Heart left ventricle (tissue), 16 donors: ENCODE data around the gene ASTL. TPM values are rescaled to one million over a fixed set of nuclear protein-coding genes. Genes with fewer than 3 reads are reported as not detected.
"Not testable (repeated sequence)": the region's sequence is repeated elsewhere in the genome, so short reads cannot be mapped to it uniquely, and the experiment has no call there.

Experiments
- ATAC-seq, 4 donors: fragments of 200-7000 bp; cut with Tn5 transposase; one replicate each; pipeline ENCODE4 v1.9.1; 2020 to 2022; ENCODE audit warnings: moderate library complexity in 4 of 4, mild to moderate bottlenecking in 3 of 4, moderate number of reproducible peaks in 1 of 4
- DNase-seq, 5 donors: peaks; one replicate each; pipeline ENCODE4 v3.0.0-alpha.2; 2020
- H3K27ac ChIP-seq, 12 donors: fragments of 200-600 bp; sonication (generic) in 4 of 12; one replicate each; pipeline versions ENCODE4 v1.5.0 to v1.8.0; 2016 to 2022; ENCODE audit warnings: mild to moderate bottlenecking in 2 of 12
- H3K27me3 ChIP-seq, 9 donors: fragments of 200-600 bp; sonication (generic) in 2 of 9; one replicate each; pipeline versions ENCODE4 v1.5.1 to v1.8.0; 2016 to 2022; ENCODE audit warnings: mild to moderate bottlenecking in 3 of 9
- H3K36me3 ChIP-seq, 9 donors: fragments of 200-600 bp; sonication (generic) in 2 of 9; one replicate each; pipeline versions ENCODE4 v1.5.0 to v1.8.0; 2018 to 2022; ENCODE audit warnings: mild to moderate bottlenecking in 2 of 9
- H3K4me1 ChIP-seq, 12 donors: fragments of 200-600 bp; sonication (generic) in 4 of 12; one replicate each; pipeline versions ENCODE4 v1.5.0 to v1.8.0; 2016 to 2022; ENCODE audit warnings: mild to moderate bottlenecking in 3 of 12
- H3K4me3 ChIP-seq, 12 donors: fragments of 200-600 bp; sonication (generic) in 4 of 12; one replicate each; pipeline versions ENCODE4 v1.5.0 to v1.8.0; 2017 to 2022; ENCODE audit warnings: mild to moderate bottlenecking in 9 of 12, moderate library complexity in 4 of 12
- H3K9me3 ChIP-seq, 12 donors: fragments of 200-600 bp; sonication (generic) in 4 of 12; one replicate each; pipeline versions ENCODE4 v1.5.0 to v1.8.0; 2016 to 2022; ENCODE audit warnings: mild to moderate bottlenecking in 1 of 12
- POLR2A ChIP-seq, 2 donors: fragments of 450-650 bp; IDR thresholded peaks; one replicate each; pipeline ENCODE4 v1.6.1; 2017; ENCODE audit warnings: antibody characterized with exemption in 2 of 2, mild to moderate bottlenecking in 2 of 2, moderate library complexity in 2 of 2
- whole genome bisulfite sequencing, 4 donors: extraction: QIAGEN DNeasy Blood & Tissue Kit in 2 of 4; methylation state at CpG; one replicate each; pipeline versions ENCODE4 v1.1.5 to v1.1.7; 2013 to 2018; 5-methylcytosine and 5-hydroxymethylcytosine counted together
- intact Hi-C, 10 donors: fragments of 100-400 bp; cut with DNase I; formaldehyde crosslinking; loops; one replicate each; pipeline versions ENCODE4 v1.11.1 to v1.14.2; 2022
- polyA plus RNA-seq, 2 donors: library from polyadenylated mRNA; stranded (reverse); fragments of 200-250 nt; gene quantifications; one replicate each; pipeline ENCODE4 v1.2.3, GENCODE V29; 2013
- total RNA-seq, 9 donors: library from RNA; depleted of rRNA in 2 of 9; stranded (reverse); fragments of >200 nt in 2 of 9; fragmentation: NEBNext Ultra II Directional in 3 of 9; extraction: Animal tissue kit (Norgen Biotek cat#: 25700) in 3 of 9; gene quantifications; one replicate each; pipeline versions ENCODE4 v1.1.0 to v1.2.4, GENCODE V29; 2016 to 2023
- TF ChIP-seq, protein P1 (sequence below), 12 donors: fragments of 200-600 bp; sonication (generic) in 4 of 12; IDR thresholded peaks; one replicate each; pipeline versions ENCODE4 v1.5.0 to v1.8.0; 2018 to 2022; ENCODE audit warnings: antibody characterized with exemption in 12 of 12, mild to moderate bottlenecking in 5 of 12
- donor health status: ischemic (EF 13 %, LVEDD 7.1; RV severe dilation, severe dysfunction).
- donor health status: healthy with polysubstance abuse.
- donor health status: DM: no; HTN: yes; CAD: no.
- donor health status: DM: no; HTN: no; CAD: no.
- donor health status: ischemic (EF 25% LVEDD 6.9; RV normal size, moderate dysfunction).
- donor health status: ischemic (EF 25% LVEDD 5.7; RV mildly dilated, moderate dysfunction).
- donor health status: healthy.
- donor health status: DM: yes; HTN: yes; CAD: no.
- donor health status: ischemic (EF 35%, LVEDD 5.7; RV mildly dilated, moderate dysfunction).
- donor health status: nonischemic (EF 11% LVEDD 7.7; RV severe dilation, severe dysfunction).
- donor health status: DM: yes; HTN: yes; CAD: no.
- donor health status: PGD.
- donor health status: ischemic (EF 29% LVEDD 5.4; RV normal size, mild dysfunction).
- donor health status: nonischemic (EF 23%, LVEDD 6.1; RV moderate dilation, normal function).

Gene ASTL
- total and polyA plus RNA-seq, 11 donors = 0.14 TPM; not detected in 10

DNA sequence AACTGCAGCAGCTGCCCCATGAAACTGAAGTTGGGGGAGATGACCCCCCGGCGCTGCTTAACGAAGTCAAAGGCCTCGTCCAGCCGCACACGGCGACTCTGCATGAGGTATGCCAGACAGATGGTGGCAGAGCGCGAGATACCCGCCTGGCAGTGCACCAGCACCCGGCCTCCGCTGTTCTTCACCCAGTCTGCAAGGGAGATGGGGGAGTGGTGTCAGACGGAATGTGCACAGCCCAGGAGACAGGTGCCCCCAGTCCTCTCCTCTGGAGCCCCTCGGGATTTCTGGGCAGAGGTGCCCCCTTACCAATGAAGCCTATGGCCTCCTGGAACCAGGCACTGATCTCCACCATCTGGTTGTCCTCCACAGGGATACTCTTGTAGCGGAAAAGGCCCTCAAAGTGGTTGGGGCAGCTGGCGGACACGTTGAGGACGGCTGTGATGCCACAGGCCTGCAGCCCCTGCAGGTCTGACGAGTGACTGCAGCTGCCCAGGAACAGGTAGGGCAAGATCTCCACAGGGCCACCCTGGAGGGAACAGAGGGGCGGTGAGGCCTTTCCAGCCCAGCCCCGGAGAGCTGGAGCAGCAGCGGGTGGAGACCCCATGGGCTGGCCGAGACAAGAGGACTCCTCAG, 5.7 kb upstream of the ASTL start:
- Histone ChIP-seq H3K36me3 (peaks cover 0 to 9% (median 0%) of the 10 kb centered on the region in 9 donors), H3K27ac (peak overlapping the region in 1 of 12 donors; percentile 90), H3K4me3 (peak overlapping the region in 9 of 12 donors; percentile 47 to 69 (median 58)), H3K27me3 (peaks cover 0 to 7% (median 0%) of the 10 kb centered on the region in 9 donors), H3K4me1 (peaks cover 0 to 59% (median 27%) of the 10 kb centered on the region in 12 donors), H3K9me3 (no peaks in the 10 kb centered on the region)
- DNase-seq (peak in 3 of 5 donors; percentile 21 to 65 (median 29)), ATAC-seq (no peak)
- 86 to 94% (median 91%) methylated on average over 7 to 23 of the region's 23 CpGs for WGBS, 4 donors
- TF ChIP-seq, protein P1, sequence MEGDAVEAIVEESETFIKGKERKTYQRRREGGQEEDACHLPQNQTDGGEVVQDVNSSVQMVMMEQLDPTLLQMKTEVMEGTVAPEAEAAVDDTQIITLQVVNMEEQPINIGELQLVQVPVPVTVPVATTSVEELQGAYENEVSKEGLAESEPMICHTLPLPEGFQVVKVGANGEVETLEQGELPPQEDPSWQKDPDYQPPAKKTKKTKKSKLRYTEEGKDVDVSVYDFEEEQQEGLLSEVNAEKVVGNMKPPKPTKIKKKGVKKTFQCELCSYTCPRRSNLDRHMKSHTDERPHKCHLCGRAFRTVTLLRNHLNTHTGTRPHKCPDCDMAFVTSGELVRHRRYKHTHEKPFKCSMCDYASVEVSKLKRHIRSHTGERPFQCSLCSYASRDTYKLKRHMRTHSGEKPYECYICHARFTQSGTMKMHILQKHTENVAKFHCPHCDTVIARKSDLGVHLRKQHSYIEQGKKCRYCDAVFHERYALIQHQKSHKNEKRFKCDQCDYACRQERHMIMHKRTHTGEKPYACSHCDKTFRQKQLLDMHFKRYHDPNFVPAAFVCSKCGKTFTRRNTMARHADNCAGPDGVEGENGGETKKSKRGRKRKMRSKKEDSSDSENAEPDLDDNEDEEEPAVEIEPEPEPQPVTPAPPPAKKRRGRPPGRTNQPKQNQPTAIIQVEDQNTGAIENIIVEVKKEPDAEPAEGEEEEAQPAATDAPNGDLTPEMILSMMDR (IDR thresholded peaks at IDR 0.05) = no peak
- TF ChIP-seq POLR2A (IDR thresholded peaks at IDR 0.05) = no peak
- intact Hi-C loops = loop anchor here in 2 of 10 donors (5.0 to 10.0 kb wide), 4 partner anchors 121 to 371 kb away; partner anchors contain the start of genes CIAO1 (in 2 of the 2), TMEM127 (in 2 of the 2) and NEURL3 (in 1 of the 2)

DNA sequence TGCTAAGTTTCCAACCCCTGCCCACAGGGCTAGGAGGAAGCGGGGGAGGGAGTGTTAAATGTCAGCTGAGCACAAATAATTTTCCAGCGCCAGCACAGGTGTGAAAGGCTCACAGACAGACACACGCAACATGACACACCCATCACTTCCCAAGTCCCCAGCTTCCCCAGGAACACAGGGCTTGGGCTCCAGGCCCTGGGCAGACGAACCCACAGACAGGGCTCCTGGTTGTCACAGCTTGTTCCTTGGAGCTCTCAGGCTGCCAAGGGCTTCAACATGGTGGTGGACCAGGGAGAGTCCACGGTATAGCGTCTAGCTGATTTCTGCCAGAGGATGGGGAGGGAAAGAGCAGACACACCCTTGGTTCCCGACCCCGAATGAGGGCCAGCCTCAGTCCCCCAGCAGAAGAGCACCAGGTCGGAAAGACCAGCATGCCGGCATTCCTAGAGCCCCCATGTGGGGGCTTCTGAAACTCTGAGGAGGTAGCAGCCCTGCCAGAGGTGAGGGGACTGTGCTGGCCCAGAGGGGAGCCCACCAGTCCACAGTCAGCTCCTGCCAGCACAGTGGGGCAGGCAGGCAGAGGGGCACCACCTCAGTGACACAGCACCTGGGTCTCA, 5.0 kb upstream of the ASTL start:
- H3K27ac ChIP-seq = peak overlapping the region in 1 of 12 donors; percentile 90
- H3K27me3 ChIP-seq = peaks cover 0 to 7% (median 0%) of the 10 kb centered on the region in 9 donors
- intact Hi-C loops = loop anchor here in 2 of 10 donors (5.0 to 10.0 kb wide), 4 partner anchors 121 to 371 kb away; partner anchors contain the start of genes CIAO1 (in 2 of the 2), TMEM127 (in 2 of the 2) and NEURL3 (in 1 of the 2)
- H3K4me3 ChIP-seq = peak overlapping the region in 3 of 12 donors; percentile 55 to 69 (median 61)
- H3K36me3 ChIP-seq = peaks cover 0 to 9% (median 0%) of the 10 kb centered on the region in 9 donors
- peaks cover 0 to 53% (median 27%) of the 10 kb centered on the region in 12 donors for H3K4me1 ChIP-seq
- H3K9me3 ChIP-seq = no peaks in the 10 kb centered on the region
- TF ChIP-seq, protein P1 (IDR thresholded peaks at IDR 0.05) = no peak
- TF ChIP-seq POLR2A (IDR thresholded peaks at IDR 0.05) = no peak
- ATAC-seq (no peak), DNase-seq (peak in 2 of 5 donors; percentile 11 to 18)
- 80 to 85% (median 83%) methylated on average over 5 to 10 of the region's 10 CpGs for WGBS, 4 donors

DNA sequence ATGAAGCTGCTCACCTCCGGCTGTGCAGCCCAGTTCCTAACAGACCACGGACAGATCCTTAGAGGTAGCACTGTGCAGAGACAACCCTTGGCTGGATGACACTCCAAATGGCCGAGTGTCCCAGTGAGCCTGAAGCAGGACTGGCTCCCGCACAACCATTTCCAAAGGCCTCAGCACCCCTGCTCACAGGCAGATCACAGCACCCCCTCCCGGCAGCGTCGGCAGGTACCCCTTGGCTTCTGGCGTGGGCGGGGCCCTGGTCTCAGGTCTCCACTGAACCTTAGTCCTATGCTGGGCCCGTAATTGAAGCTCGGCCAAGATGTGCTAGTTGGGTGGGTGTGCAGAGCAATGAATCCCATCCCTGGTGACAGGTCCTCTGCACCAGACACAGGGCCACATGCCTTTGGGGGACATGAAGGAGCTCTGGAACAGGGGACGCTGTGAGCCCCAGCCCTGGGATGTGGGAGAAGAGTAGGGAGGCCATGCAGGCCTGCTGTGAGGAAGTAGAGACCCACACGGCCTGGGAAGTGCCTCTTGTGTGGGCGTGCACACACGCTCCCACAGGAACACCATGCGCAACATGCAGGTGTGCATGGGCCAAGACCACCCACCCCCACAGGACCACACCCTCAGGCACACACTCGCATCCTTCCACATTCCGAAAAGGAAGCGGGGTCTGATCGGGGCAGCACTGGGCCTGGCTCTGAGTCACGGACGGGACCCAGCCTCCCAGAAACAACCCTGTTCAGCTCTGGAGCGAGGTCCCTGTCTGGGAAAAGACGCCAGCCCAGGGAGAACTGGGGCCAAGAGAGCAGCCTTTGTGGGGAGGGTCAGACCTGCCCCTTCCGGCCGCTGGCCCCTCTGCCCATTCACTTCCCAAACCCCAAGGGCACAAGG, 4.2 kb upstream of the ASTL start:
- intact Hi-C loops = loop anchor here in 2 of 10 donors (5.0 to 10.0 kb wide), 4 partner anchors 122 to 372 kb away; partner anchors contain the start of genes CIAO1 (in 2 of the 2), TMEM127 (in 2 of the 2) and NEURL3 (in 1 of the 2)
- peak in 2 of 5 donors; percentile 23 to 62 for DNase-seq

DNA sequence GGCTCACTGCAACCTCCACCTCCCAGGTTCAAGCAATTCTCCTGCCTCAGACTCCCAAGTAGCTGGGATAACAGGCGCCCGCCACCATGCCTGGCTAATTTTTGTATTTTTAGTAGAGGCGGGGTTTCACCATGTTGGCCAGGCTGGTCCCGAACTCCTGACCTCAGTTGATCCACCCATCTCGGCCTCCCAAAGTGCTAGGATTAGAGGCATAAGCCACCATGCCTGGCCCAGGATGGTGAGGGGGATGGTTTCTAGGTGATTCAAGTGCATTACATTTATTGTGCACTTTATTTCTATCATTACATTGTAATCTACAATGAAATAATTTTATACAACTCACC, 3.3 kb upstream of the ASTL start:
- not testable (repeated sequence) for H3K27ac ChIP-seq, H3K4me3 ChIP-seq, H3K9me3 ChIP-seq, H3K27me3 ChIP-seq, H3K36me3 ChIP-seq, ATAC-seq
- 96 to 98% (median 96%) methylated on average over 5 of the region's 5 CpGs for WGBS, 4 donors
- intact Hi-C loops = loop anchor here in 2 of 10 donors (5.0 to 10.0 kb wide), 4 partner anchors 123 to 373 kb away; partner anchors contain the start of genes CIAO1 (in 2 of the 2), TMEM127 (in 2 of the 2) and NEURL3 (in 1 of the 2)
- DNase-seq = peak in 2 of 5 donors; percentile 0 to 3
- H3K4me1 ChIP-seq = peaks cover 0 to 36% (median 20%) of the 10 kb centered on the region in 12 donors

More for the DNA sequence above, 4.2 kb upstream of the ASTL start:
- H3K4me1 ChIP-seq = peaks cover 0 to 45% (median 26%) of the 10 kb centered on the region in 12 donors
- ATAC-seq = no peak
- H3K27me3 ChIP-seq = peaks cover 0 to 7% (median 0%) of the 10 kb centered on the region in 9 donors
- H3K4me3 ChIP-seq = peak overlapping the region in 1 of 12 donors; percentile 69
- 79 to 87% (median 82%) methylated on average over 19 to 26 of the region's 26 CpGs for WGBS, 4 donors
- peak overlapping the region in 1 of 12 donors; percentile 90 for H3K27ac ChIP-seq
- H3K9me3 ChIP-seq = no peaks in the 10 kb centered on the region
- no peak for TF ChIP-seq POLR2A (IDR thresholded peaks at IDR 0.05)
- TF ChIP-seq, protein P1 (IDR thresholded peaks at IDR 0.05) = no peak
- peaks cover 0 to 9% (median 0%) of the 10 kb centered on the region in 9 donors for H3K36me3 ChIP-seq
